HG02610 (cell line): Measurements from ENCODE around the gene UBE2U.
"Not testable (repeated sequence)": the region's sequence is repeated elsewhere in the genome, so short reads cannot be mapped to it uniquely, and the experiment has no call there.

Source experiments
- ATAC-seq: cut with Tn5 transposase; IDR thresholded peaks from one replicate; pipeline ENCODE4 v1.9.1; 2021; ENCODE audit warnings: mild to moderate bottlenecking, moderate library complexity; ENCODE audit not compliant: unreplicated experiment

The UBE2U gene

GRCh38 chr1:64239519-64239918 lies 36.1 kb downstream of the UBE2U start:
- not testable (repeated sequence) for ATAC-seq

DNA sequence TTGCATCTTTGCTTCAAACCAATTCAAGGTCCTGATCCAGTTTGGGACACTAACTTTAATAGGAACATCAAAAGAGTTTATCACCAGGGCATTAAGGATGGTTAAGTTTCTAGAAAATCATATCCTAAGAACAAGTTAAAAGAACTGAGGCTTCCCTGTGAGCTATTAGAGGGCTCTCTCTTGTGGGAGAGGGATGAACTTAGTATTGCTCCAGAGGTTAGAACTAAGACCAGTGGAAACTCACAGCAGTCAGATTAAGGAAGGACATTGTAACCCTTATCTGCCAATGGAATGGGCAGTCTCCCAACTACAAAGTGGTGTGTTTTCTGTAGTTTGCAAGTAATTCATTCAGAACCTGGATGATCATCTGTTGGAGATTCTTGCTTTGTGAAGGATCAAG lies 36.8 kb downstream of the UBE2U start:
- ATAC-seq: no peak

GRCh38 chr1:64241069-64241468 lies 37.6 kb downstream of the UBE2U start:
- no peak for ATAC-seq

GRCh38 chr1:64242895-64243756 lies 39.7 kb downstream of the UBE2U start:
- no peak for ATAC-seq

DNA sequence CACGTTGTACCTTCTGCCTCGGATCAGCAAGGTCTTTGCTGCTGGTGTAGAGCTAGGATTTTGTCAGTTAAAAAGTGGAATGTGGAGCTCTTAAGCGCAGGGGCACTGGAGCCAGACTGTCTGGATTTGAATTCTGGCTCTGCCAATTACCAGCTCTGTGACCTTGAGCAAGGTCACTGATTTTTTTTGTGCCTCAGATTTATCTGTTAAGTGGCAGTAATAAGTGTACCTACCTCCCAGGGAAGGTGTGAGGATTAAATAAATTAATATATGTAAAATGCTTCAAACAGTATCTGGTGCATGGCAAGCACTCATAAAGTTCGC lies 40.3 kb downstream of the UBE2U start:
- no peak for ATAC-seq

GRCh38 chr1:64245495-64245894 lies 42.1 kb downstream of the UBE2U start:
- ATAC-seq: no peak

GRCh38 chr1:64246294-64246917 lies 43.0 kb downstream of the UBE2U start:
- no peak for ATAC-seq

DNA sequence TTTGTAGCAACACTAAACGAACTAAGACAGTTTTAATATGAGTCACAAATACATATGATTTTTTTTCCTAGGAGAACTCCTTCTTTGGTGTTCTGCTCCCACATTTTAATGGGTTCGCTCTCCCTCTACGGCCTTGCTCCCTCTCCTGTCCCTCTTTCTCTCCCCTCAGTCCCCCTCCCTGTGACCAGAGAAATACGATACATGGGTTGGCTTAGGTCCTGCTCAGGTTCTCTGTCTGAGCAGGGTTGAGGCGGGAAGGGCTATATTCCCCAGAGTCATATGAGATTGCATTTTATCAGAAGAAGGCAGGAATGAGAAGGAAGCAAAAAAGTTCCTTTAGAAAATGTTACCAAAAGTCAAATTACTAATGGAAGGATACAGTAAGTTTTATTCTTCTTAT lies 44.6 kb downstream of the UBE2U start:
- no peak for ATAC-seq

DNA sequence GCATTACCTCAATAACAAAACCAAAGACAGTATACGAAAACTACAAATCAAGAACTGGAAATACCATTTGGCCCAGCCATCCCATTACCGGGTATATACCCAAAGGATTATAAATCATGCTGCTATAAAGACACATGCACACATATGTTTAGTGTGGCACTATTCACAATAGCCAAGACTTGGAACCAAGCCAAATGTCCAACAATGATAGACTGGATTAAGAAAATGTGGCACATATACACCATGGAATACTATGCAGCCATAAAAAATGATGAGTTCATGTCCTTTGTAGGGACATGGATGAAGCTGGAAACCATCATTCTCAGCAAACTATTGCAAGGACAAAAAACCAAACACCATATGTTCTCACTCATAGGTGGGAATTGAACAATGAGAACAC lies 47.0 kb downstream of the UBE2U start:
- not testable (repeated sequence) for ATAC-seq

GRCh38 chr1:64251971-64252370 lies 48.5 kb downstream of the UBE2U start:
- no peak for ATAC-seq

GRCh38 chr1:64257233-64257632 lies 53.8 kb downstream of the UBE2U start:
- not testable (repeated sequence) for ATAC-seq

DNA sequence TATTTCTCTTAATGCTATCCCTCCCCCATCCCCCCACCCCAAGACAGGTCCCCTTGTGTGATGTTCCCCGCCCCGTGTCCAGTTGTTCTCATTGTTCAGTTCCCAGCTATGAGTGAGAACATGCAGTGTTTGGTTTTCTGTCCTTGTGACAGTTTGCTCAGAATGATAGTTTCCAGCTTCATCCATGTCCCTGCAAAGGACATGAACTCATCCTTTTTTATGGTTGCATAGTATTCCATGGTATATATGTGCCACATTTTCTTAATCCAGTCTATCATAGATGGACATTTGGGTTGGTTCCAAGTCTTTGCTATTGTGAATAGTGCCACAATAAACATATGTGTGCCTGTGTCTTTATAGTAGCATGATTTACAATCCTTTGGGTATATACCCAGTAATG lies 55.0 kb downstream of the UBE2U start:
- ATAC-seq: not testable (repeated sequence)

DNA sequence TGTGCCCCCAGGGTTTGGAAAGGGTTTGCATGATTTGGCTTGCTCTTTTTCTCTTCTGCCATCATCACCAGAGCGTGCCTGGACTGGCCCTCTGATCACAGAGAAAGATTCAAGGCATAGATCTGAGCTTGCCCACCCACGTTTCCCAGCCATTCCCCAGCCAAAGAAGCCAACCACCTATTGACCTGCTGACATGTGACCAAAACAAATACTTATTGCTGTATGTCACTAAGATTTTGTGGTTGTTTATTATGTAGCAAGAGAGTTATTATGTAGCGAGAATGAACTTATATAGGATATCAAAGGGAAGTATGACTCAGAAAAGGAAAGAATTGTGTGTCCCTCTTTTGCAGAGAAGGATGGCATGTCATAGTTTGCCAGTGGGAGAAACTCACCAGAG lies 59.9 kb downstream of the UBE2U start:
- ATAC-seq: no peak

- ATAC-seq: no peak
Measured at GRCh38 chr1:64263856-64264255, 60.4 kb downstream of the UBE2U start.

GRCh38 chr1:64265141-64265540 lies 61.7 kb downstream of the UBE2U start:
- ATAC-seq: no peak

GRCh38 chr1:64266991-64267390 lies 63.6 kb downstream of the UBE2U start:
- ATAC-seq: no peak

DNA sequence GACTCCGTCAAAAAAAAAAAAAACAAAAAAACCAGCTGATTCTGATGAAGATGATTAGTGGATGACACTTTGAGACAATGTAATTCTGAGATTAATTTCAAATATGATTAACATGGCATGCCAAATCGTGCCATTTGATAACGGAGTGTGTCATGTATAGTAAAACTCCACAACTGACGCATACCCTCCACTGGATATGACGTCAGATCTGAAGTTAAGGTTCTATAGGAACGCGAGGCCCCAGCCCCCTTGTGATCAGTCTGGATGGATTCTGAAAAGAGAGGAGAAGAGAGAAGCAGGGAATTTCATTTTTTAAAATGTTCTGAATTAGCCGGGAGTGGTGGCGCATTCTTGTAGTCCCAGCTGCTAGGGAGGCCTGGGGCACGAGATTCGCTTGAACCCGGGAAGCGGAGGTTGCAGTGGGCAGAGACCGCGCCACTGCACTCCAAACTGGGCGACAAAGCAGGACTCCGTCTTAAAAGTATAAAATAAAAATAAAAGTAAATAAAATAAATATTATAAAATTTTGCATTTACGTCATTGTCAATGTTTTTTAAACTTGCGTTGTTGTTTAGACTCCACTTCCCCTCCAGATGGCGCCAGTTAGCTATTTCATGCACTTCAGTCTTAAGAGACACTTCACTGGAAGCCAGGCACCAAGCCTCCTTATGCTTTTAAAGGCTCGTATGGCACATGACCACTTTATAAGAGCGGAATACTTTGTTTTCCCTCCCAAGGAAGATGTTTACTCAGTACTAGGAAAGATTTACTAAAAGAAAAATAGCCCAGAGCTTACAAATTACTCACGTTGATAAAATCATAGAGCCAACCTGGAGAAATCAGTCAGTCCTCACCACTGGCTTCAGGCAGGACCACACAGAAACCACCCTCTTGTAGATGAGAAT lies 65.5 kb downstream of the UBE2U start:
- no peak for ATAC-seq

DNA sequence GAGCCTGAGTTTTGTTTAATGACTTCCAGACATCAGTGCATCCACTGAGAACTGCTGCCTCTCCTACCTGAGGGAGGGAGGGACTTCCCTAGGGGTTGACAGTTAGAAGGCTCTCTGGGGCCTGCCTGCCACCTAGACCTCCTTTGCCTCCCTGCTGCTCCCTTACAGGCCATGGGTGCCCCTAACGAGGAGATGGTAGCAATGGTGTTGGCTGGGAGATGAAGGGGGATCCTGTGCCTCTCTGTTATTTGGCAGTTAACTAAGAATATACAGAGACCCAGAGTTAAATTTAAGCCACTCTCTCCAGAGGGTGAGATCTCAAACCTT lies 66.1 kb downstream of the UBE2U start:
- no peak for ATAC-seq

GRCh38 chr1:64280001-64280400 lies 76.6 kb downstream of the UBE2U start:
- no peak for ATAC-seq

DNA sequence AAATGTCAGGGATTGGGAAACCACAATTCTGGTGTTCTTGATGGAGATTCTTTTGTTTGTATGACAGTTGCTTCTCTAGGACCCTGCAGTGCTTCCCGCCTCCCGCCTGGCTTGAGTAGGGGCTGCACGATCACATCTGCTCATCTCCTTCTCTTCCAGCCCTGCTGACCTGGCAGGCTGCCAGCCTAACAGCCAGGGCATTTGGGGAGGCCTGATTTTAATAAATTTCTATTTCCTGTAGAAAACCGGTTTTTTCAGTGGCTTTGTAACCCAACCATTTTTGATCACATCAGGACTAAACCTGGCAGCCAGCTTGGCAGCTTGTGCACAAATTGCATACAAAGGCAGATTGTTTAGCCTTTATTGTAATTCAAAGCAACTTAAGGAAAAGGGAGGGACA lies 78.9 kb downstream of the UBE2U start:
- ATAC-seq: no peak

- ATAC-seq: no peak
Measured at GRCh38 chr1:64287071-64287470, 83.6 kb downstream of the UBE2U start.

DNA sequence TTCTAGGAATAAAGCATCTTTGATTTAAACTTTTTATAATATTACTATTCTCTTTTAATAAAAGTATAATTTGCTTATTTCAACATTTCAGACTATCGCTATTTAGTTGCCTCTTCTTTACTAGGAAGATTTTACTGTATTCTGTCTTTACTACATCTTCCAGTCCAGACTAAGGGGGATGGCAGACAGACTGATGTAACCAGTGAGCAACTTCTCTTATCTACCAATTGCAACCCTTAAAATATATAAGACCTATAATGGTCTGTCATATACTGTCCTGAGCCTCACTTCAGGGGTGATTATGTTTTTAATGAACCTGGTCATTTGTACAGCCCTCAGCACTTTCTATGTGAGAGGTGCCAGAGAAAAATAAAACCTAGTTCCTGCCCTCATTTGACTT lies 87.0 kb downstream of the UBE2U start:
- no peak for ATAC-seq
